HEK293 (cell line): ENCODE measurements around the gene THEM4.

Experiments
- BCL6B ChIP-seq: fragments of 450-650 bp; formaldehyde crosslinking; IDR thresholded peaks from 2 replicates; pipeline ENCODE4 v1.5.1; 2017; ENCODE audit warnings: missing biosample characterization, missing genetic modification characterization
- MYNN ChIP-seq: fragments of 450-650 bp; formaldehyde crosslinking; IDR thresholded peaks from 2 replicates; pipeline ENCODE4 v1.5.1; 2016; ENCODE audit warnings: missing biosample characterization, missing genetic modification characterization, borderline replicate concordance
- REPIN1 ChIP-seq: fragments of 450-650 bp; formaldehyde crosslinking; IDR thresholded peaks from 2 replicates; pipeline ENCODE4 v1.5.1; 2017; ENCODE audit warnings: missing biosample characterization, missing genetic modification characterization, low read depth
- SCRT2 ChIP-seq: fragments of 450-650 bp; formaldehyde crosslinking; IDR thresholded peaks from 2 replicates; pipeline ENCODE4 v1.5.1; 2016; ENCODE audit warnings: missing biosample characterization, missing genetic modification characterization
- YY2 ChIP-seq: fragments of 450-650 bp; formaldehyde crosslinking; IDR thresholded peaks from 2 replicates; pipeline ENCODE4 v1.5.1; 2016; ENCODE audit warnings: missing biosample characterization, missing genetic modification characterization
- ZBTB7A ChIP-seq: fragments of 450-650 bp; formaldehyde crosslinking; IDR thresholded peaks from 2 replicates; pipeline ENCODE4 v1.5.1; 2016; ENCODE audit warnings: low read depth, missing biosample characterization, missing genetic modification characterization
- ZNF184 ChIP-seq: fragments of 450-650 bp; IDR thresholded peaks from 2 replicates; pipeline ENCODE4 v1.5.1; 2018; ENCODE audit warnings: missing biosample characterization, mild to moderate bottlenecking, missing genetic modification characterization
- ZNF274 ChIP-seq, 2 experiments: fragments of 200-500 bp in 1 of 2; fragments of 450-650 bp in 1 of 2; sonication (Bioruptor generic) in 1 of 2; formaldehyde crosslinking in 1 of 2; IDR thresholded peaks; 2 replicates each; pipeline versions ENCODE4 v1.5.1 to v1.6.1; 2014 to 2016; ENCODE audit warnings: borderline replicate concordance in 1 of 2, inconsistent platforms in 1 of 2, low read length in 1 of 2, missing biosample characterization in 1 of 2, missing genetic modification characterization in 1 of 2
- ZNF292 ChIP-seq: fragments of 450-650 bp; formaldehyde crosslinking; IDR thresholded peaks from 2 replicates; pipeline ENCODE4 v1.5.1; 2016; ENCODE audit warnings: low read depth, missing biosample characterization, missing genetic modification characterization, borderline replicate concordance
- ZNF423 ChIP-seq: fragments of 450-650 bp; formaldehyde crosslinking; IDR thresholded peaks from 2 replicates; pipeline ENCODE4 v1.5.1; 2016; ENCODE audit warnings: missing biosample characterization, missing genetic modification characterization
- ZNF501 ChIP-seq: fragments of 450-650 bp; formaldehyde crosslinking; IDR thresholded peaks from 2 replicates; pipeline ENCODE4 v1.5.1; 2016; ENCODE audit warnings: missing biosample characterization, missing genetic modification characterization
- ZNF561 ChIP-seq: fragments of 450-650 bp; IDR thresholded peaks from 2 replicates; pipeline ENCODE4 v1.5.1; 2018; ENCODE audit warnings: missing biosample characterization, missing genetic modification characterization, borderline replicate concordance
- ZNF621 ChIP-seq: fragments of 450-650 bp; formaldehyde crosslinking; IDR thresholded peaks from 2 replicates; pipeline ENCODE4 v1.5.1; 2017; ENCODE audit warnings: missing biosample characterization, missing genetic modification characterization
- ZNF629 ChIP-seq: fragments of 450-650 bp; formaldehyde crosslinking; IDR thresholded peaks from 2 replicates; pipeline ENCODE4 v1.5.1; 2017; ENCODE audit warnings: missing biosample characterization, missing genetic modification characterization
- ZNF830 ChIP-seq: fragments of 450-650 bp; IDR thresholded peaks from 2 replicates; pipeline ENCODE4 v1.5.0; 2018; ENCODE audit warnings: missing biosample characterization, missing genetic modification characterization, low read depth, mild to moderate bottlenecking, moderate library complexity
- ZNF843 ChIP-seq: fragments of 450-650 bp; formaldehyde crosslinking; IDR thresholded peaks from 2 replicates; pipeline ENCODE4 v1.5.1; 2016; ENCODE audit warnings: missing biosample characterization, missing genetic modification characterization
- ZSCAN30 ChIP-seq: fragments of 450-650 bp; IDR thresholded peaks from 2 replicates; pipeline ENCODE4 v1.5.1; 2018; ENCODE audit warnings: missing biosample characterization, mild to moderate bottlenecking, missing genetic modification characterization, moderate library complexity
- ZSCAN5A ChIP-seq: fragments of 450-650 bp; formaldehyde crosslinking; IDR thresholded peaks from 2 replicates; pipeline ENCODE4 v1.5.1; 2016; ENCODE audit warnings: missing biosample characterization, missing genetic modification characterization
- ZXDB ChIP-seq: fragments of 450-650 bp; formaldehyde crosslinking; IDR thresholded peaks from 2 replicates; pipeline ENCODE4 v1.5.1; 2016; ENCODE audit warnings: missing biosample characterization, missing genetic modification characterization
- TF ChIP-seq, protein P1 (sequence below): fragments of 450-650 bp; formaldehyde crosslinking; IDR thresholded peaks from 2 replicates; pipeline ENCODE4 v1.5.1; 2017; ENCODE audit warnings: missing biosample characterization, missing genetic modification characterization
- TF ChIP-seq, protein P2 (sequence below): fragments of 450-650 bp; formaldehyde crosslinking; IDR thresholded peaks from 2 replicates; pipeline ENCODE4 v1.5.1; 2016; ENCODE audit warnings: missing biosample characterization, missing genetic modification characterization
- TF ChIP-seq, protein P3 (sequence below): fragments of 450-650 bp; formaldehyde crosslinking; IDR thresholded peaks from 2 replicates; pipeline ENCODE4 v1.5.1; 2017; ENCODE audit warnings: missing biosample characterization, missing genetic modification characterization
- TF ChIP-seq, protein P4 (sequence below): fragments of 450-650 bp; formaldehyde crosslinking; IDR thresholded peaks from 2 replicates; pipeline ENCODE4 v1.5.1; 2016; ENCODE audit warnings: missing biosample characterization, missing genetic modification characterization

Gene THEM4

GRCh38 chr1:151909167-151910149, at the start of gene THEM4 (continued):
- TF ChIP-seq ZNF629 (peak; percentile 85), ZNF292 (tag by site-specific recombination) (no peak), ZNF561 (tag by site-specific recombination) (peak; percentile 48), ZNF621 (tag by site-specific recombination) (no peak), YY2 (tag by site-specific recombination) (no peak), ZNF423 (tag by site-specific recombination) (peak; percentile 86), ZNF184 (0 out of 2 replicates have a peak, but pooled peaks have one; percentile 51), ZNF830 (tag by site-specific recombination) (no peak), SCRT2 (tag by site-specific recombination) (peak; percentile 63; the same call in 1 of the 2 replicates), ZNF274 (IDR thresholded peaks at IDR 0.05; ENCODE audit: low read length) (no peak), ZNF274 (tag by site-specific recombination; IDR thresholded peaks at IDR 0.05; ENCODE audit: borderline replicate concordance) (no peak), ZXDB (tag by site-specific recombination) (peak; percentile 99), ZBTB7A (no peak), REPIN1 (peak; percentile 74; the same call in 1 of the 2 replicates), BCL6B (no peak), ZSCAN30 (tag by site-specific recombination) (peak; percentile 97), ZSCAN5A (tag by site-specific recombination) (peak; percentile 90; the same call in 1 of the 2 replicates), ZNF843 (tag by site-specific recombination) (peak; percentile 62), ZNF501 (tag by site-specific recombination) (peak; percentile 92), MYNN (tag by site-specific recombination) (no peak)
- TF ChIP-seq, protein P1, sequence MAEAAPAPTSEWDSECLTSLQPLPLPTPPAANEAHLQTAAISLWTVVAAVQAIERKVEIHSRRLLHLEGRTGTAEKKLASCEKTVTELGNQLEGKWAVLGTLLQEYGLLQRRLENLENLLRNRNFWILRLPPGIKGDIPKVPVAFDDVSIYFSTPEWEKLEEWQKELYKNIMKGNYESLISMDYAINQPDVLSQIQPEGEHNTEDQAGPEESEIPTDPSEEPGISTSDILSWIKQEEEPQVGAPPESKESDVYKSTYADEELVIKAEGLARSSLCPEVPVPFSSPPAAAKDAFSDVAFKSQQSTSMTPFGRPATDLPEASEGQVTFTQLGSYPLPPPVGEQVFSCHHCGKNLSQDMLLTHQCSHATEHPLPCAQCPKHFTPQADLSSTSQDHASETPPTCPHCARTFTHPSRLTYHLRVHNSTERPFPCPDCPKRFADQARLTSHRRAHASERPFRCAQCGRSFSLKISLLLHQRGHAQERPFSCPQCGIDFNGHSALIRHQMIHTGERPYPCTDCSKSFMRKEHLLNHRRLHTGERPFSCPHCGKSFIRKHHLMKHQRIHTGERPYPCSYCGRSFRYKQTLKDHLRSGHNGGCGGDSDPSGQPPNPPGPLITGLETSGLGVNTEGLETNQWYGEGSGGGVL, result no peak; the same call in 1 of the 2 replicates
- TF ChIP-seq, protein P2, sequence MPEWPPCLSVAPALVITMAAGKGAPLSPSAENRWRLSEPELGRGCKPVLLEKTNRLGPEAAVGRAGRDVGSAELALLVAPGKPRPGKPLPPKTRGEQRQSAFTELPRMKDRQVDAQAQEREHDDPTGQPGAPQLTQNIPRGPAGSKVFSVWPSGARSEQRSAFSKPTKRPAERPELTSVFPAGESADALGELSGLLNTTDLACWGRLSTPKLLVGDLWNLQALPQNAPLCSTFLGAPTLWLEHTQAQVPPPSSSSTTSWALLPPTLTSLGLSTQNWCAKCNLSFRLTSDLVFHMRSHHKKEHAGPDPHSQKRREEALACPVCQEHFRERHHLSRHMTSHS (tag by site-specific recombination), result no peak
- TF ChIP-seq, protein P3, sequence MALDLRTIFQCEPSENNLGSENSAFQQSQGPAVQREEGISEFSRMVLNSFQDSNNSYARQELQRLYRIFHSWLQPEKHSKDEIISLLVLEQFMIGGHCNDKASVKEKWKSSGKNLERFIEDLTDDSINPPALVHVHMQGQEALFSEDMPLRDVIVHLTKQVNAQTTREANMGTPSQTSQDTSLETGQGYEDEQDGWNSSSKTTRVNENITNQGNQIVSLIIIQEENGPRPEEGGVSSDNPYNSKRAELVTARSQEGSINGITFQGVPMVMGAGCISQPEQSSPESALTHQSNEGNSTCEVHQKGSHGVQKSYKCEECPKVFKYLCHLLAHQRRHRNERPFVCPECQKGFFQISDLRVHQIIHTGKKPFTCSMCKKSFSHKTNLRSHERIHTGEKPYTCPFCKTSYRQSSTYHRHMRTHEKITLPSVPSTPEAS (tag by site-specific recombination), result peak; percentile 45
- TF ChIP-seq, protein P4, sequence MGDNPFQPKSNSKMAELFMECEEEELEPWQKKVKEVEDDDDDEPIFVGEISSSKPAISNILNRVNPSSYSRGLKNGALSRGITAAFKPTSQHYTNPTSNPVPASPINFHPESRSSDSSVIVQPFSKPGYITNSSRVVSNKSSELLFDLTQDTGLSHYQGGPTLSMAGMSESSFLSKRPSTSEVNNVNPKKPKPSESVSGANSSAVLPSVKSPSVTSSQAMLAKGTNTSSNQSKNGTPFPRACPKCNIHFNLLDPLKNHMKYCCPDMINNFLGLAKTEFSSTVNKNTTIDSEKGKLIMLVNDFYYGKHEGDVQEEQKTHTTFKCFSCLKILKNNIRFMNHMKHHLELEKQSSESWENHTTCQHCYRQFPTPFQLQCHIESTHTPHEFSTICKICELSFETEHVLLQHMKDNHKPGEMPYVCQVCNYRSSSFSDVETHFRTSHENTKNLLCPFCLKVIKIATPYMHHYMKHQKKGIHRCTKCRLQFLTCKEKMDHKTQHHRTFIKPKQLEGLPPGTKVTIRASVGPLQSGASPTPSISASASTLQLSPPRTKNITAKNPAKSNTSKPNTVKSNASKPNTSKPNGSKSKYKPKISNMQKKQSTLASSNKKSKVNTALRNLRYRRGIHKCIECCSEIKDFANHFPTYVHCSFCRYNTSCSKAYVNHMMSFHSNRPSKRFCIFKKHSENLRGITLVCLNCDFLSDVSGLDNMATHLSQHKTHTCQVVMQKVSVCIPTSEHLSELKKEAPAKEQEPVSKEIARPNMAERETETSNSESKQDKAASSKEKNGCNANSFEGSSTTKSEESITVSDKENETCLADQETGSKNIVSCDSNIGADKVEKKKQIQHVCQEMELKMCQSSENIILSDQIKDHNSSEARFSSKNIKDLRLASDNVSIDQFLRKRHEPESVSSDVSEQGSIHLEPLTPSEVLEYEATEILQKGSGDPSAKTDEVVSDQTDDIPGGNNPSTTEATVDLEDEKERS, result peak; percentile 44; the same call in 1 of the 2 replicates
